Loucy (cell line): ENCODE results near the gene MYO5C.

Experiments
- EZH2phosphoT487 ChIP-seq: fragments of 200-600 bp; IDR thresholded peaks from 2 replicates; pipeline ENCODE4 v1.6.1; 2018; ENCODE audit warnings: antibody characterized with exemption, mild to moderate bottlenecking, moderate library complexity, borderline replicate concordance
- TF ChIP-seq, protein P1 (sequence below): fragments of 200-600 bp; sonication (generic); conservative IDR thresholded peaks from 2 replicates; pipeline ENCODE4 v1.5.1; 2014; ENCODE audit warnings: mild to moderate bottlenecking, antibody characterized with exemption, low read length

DNA sequence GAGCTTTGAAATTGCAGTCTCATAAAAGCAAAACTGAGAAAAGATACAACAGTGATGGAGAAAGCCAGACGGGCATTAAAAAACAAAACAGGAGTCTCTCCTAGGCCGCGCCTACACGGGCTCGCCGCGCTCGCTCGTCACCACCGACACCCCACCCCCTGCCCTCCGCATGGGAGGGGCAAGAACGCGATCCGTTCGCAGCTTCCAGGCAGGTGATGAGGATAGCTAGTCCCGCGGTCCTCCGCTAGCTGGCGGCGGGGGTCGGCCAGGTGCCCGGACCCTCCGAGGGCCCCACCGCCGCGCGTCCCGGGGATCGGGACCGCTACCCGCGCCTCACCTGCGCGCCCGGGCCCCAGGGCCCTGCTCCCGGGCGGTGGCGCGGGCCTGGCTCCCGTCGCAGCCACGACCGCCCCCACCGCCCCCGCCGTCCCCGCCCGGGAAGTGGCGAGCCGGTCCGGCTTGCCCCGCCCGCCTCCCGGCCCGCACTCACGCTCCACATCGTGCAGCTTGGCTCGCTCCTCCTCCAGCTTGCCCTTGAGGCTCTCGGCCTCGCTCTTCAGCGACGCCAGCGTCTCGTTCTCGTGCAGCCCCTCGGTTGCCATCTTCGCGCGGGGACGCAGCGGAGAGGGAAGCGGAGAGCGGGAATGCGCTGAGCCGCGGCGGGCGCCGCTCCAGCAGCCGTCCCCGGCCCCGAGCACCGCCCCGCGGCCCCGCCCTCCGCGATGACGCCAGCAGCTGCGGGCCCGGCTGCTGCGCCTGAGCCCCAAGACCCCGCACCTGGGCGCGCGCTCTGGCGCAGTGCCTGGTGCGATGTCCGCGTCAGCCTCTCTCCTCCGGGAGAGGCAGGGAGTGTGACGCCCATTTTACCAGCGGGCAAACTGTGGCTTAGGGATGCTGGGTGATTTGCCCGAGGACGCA, 116.1 kb downstream of the MYO5C start:
- TF ChIP-seq, protein P1, sequence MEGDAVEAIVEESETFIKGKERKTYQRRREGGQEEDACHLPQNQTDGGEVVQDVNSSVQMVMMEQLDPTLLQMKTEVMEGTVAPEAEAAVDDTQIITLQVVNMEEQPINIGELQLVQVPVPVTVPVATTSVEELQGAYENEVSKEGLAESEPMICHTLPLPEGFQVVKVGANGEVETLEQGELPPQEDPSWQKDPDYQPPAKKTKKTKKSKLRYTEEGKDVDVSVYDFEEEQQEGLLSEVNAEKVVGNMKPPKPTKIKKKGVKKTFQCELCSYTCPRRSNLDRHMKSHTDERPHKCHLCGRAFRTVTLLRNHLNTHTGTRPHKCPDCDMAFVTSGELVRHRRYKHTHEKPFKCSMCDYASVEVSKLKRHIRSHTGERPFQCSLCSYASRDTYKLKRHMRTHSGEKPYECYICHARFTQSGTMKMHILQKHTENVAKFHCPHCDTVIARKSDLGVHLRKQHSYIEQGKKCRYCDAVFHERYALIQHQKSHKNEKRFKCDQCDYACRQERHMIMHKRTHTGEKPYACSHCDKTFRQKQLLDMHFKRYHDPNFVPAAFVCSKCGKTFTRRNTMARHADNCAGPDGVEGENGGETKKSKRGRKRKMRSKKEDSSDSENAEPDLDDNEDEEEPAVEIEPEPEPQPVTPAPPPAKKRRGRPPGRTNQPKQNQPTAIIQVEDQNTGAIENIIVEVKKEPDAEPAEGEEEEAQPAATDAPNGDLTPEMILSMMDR: no peak
- TF ChIP-seq EZH2phosphoT487: no peak
